NAMALWA (cell line): ENCODE measurements around the gene TIAM1.
A peak's percentile ranks its signal among the peaks of the same experiment; 100 is the strongest.

ENCODE experiments used
- DNase-seq: peaks from one replicate; pipeline ENCODE4 v3.0.0-alpha.2; 2015; ENCODE audit warnings: low spot score

TIAM1 gene

GRCh38 chr21:31135531-31136184 is 208.4 kb downstream of the TIAM1 start:
- no peak for DNase-seq

DNA sequence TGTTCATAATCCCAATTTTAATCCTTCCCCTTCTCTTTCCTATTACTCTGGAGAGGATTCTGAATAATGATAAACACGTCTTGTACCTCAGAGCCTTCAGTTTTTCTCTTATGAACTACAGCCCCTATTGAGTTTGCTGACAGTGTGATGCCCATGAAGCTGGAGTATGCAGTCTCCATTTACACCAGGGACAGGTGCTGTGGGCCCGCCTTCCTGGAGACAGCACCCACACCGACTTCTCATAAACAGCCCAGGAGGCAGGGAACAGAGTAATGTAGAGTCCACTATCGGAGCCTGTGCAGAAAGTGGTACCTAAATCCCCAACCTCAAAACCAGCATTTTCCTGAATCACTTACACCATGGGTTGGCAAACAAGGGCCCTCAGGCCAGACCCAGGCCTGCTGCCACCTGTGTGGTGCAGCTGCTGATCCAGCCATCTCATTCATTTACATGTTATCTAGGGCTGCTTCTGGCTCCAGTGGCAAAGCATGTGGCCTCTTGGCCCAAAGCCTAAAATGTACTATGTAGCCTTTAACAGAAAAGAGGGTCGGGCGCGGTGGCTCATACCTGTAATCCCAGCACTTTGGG is 210.7 kb downstream of the TIAM1 start:
- peak; percentile 70 for DNase-seq

DNA sequence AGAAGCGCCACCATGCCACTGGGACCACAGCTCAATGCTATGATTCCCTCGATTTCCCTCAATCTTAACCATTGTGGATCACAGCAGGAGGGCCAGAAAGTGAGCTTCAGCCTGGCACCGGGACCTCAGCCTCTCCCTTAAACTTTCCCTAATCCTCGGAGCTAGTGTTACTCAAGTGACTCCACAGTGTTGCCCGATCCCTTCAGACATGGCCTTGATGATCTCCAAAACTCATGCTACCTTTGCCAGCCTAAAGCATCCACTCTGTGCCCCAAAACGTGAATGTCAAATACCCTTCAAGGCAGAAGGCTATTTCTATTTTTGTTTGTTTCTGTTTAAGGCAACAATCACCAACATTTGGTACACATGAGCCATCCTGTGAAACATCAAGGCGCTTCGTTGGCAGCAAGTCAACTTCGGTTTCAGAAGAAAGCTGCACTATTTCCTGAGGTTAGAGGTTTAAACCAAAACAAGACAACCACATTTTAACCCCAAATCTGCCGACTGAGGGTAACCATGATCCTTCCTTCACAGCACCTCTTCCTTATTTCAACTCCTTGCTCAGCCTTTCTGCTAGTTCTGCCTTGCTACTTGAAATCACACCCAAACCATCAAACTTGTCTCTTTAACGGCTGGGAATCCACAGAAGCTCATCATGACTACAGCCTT is 211.4 kb downstream of the TIAM1 start:
- peak; percentile 71 for DNase-seq

- DNase-seq = no peak
Measured at GRCh38 chr21:31130821-31131220, 213.2 kb downstream of the TIAM1 start.

DNA sequence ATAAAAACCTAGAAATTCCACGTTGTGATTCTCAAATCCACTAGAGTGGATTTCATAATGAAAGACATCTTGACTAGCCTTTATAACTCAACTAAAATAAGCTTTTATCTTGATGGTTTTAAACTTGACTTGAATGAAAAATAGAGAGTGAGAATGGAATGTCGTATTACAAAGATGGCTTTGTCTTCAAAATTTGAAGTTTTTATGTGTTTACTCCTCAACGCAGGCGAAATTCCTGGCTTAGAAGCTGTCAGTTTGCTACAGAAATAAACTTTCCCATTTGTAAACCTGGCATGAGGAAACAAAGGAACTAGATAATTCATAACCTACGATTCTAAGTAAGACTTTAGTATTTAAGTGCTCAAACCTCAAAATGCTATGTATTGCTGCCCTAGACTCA is 215.8 kb downstream of the TIAM1 start:
- DNase-seq = no peak

- DNase-seq = peak; percentile 55
Measured at GRCh38 chr21:31124010-31124409, 220.1 kb downstream of the TIAM1 start.

GRCh38 chr21:31119199-31119598 is 224.9 kb downstream of the TIAM1 start:
- no peak for DNase-seq

- DNase-seq = no peak
Measured at GRCh38 chr21:31117128-31117916, 226.7 kb downstream of the TIAM1 start.

GRCh38 chr21:31115249-31115648 is 228.8 kb downstream of the TIAM1 start:
- no peak for DNase-seq

DNA sequence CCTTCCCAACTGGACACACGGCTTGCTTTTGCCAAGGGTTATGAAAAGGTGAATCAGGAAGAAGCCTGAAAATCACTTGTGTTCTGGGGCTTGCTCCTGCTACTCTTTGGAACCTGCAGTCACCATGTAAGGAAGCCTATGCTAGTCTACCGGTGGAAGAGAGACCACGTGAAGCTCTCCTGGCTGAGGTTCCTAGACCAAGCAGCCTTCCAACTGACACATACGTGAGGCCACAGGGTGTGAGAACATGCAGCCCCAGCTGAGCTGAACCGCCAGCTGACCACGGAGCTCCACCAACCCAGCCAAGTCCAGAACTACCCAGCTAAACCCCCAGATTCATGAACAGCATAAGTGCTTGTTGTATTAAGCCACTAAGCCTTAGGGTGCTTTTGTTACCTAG is 233.0 kb downstream of the TIAM1 start:
- no peak for DNase-seq

DNA sequence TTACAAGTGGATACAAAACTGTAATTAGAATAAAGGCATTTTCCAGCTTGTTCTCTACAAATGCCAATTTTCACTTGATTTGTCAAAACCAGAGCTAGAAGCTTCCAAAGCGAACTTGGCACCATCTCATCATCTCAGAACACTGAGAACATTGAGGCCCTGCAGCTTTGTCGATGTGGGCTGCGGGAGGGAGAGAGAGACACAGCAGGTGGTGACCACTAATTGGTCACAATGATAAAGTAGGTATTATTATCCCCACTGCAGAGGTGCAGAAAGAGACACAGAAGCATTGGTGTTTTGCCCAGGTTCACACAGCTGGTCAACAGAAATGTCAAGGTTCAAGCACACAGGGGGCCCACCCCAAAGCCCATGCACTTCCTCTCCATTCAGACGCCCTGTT is 233.6 kb downstream of the TIAM1 start:
- DNase-seq = no peak

DNA sequence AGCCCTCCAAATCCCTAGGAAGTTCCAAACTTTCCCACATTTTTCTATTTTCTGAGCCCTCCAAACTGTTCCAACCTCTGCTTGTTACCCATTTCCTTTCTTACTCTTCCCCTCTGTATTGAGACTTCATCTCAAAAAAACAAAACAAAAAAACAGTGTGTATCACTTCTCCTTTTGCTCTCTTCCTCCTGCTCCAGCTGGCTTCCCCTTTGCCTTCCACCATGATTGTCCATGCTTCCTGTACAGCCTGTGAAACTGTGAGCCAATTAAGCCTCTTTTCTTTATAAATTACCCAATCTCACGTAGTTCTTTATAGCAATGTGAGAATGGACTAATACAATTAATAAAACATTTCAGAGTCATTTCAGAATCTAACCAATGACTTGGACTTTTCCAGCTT is 236.2 kb downstream of the TIAM1 start:
- DNase-seq = peak; percentile 19

- no peak for DNase-seq
Measured at GRCh38 chr21:31107176-31107785, 236.8 kb downstream of the TIAM1 start.

DNA sequence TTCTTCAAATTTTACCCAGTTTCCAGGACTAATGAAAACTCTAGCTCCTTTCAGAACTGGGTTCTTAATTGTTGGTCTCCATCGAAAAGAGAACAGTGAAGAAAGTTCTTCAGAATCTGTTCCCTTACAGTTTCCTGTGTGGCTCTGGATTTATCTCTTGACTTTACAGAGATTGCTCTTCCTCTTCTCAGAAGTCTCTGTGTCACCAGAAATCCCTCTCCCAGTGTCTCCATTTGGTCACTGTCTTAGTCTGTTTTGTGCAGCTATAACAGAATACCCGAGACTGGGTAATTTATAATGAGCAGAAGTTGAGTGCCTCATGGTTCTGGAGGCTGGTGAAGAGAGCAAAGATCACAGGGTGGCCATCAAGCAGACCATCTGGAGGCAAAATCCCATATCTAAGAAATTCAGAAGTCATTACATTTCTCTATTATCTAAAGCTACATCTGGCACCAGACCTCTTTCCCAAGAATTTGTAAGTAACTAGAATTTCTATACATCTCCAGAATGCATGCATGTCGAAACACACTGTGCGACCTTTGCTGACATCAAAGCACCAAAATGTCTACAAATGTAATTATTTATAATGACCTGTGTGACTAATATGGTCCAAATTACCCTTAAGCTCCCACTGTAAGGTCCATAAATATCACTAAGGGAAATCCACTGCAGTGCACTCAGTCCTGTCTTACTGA is 240.3 kb downstream of the TIAM1 start:
- DNase-seq = no peak

GRCh38 chr21:31103163-31103562 is 240.9 kb downstream of the TIAM1 start:
- no peak for DNase-seq

- DNase-seq = no peak
Measured at GRCh38 chr21:31099122-31099521, 244.9 kb downstream of the TIAM1 start.

DNA sequence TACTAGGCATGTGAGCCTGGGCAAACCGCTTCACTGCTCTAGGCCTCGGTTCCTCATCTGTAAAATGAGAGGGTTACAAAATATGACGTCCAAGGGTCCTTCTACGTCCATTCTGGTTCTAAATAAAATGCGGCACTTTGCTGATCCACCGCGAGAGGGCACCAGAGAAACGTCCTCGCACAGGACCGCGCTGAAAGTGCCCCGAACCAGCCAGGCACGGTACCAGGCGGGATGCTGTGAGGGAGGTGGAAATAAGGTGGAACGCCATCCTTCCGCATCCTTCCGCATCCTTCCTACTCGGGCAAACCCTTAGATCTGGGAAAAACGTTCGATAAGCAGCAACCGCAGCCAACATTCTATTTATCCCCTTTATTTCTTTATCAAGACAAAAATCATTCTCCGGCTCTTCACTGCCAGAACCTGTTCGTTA is 245.5 kb downstream of the TIAM1 start:
- DNase-seq = peak; percentile 84

GRCh38 chr21:31092832-31093625 is 251.0 kb downstream of the TIAM1 start:
- DNase-seq = no peak

DNA sequence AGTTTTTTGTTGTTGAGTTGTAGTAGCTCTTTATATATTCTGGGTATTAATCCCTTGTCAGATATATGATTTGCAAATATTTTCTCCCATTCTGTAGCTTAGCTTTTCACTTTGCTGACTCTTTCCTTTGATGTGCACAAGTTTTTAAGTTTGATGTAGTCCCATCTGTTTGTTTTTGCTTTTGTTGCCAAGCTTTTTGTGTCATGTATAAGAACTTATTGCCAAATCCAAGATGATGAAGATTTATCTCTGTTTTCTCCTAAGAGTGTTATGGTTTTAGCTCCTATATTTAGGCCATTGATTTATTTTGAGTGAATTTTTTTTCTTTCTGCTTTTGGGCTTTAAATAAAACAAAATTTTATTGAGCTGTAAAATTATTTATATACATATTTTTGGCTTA is 253.7 kb downstream of the TIAM1 start:
- no peak for DNase-seq

DNA sequence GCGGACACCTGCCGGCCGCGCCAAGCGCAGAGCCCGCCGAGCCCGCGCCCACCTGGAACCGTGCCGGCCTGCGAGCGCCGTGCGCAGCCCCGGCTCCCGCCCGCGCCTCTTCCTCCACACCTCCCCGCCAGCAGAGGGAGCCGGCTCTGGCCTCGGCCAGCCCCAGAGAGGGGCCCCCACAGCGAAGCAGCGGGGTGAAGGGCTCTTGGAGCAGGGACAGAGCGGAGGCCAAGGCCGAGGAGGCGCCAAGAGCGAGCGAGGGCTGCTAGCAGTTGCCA is 255.6 kb downstream of the TIAM1 start:
- no peak for DNase-seq
